PC-9 (cell line): ENCODE data around the gene HMG20A. TPM values are rescaled to one million over a fixed set of nuclear protein-coding genes. Genes with fewer than 3 reads are reported as not detected.

Experiments
- BruUV-seq: library from RNA; stranded (reverse); fragments of 400-500 nt; replicated peaks from 2 replicates; lab custom pipeline; 2021; lab: Mats Ljungman, UMichigan
- CTCF ChIA-PET: fragments of 300-600 bp; sonication (Branson Sonifier 250); formaldehyde crosslinking; loops from one replicate; lab custom pipeline; 2022; ENCODE audit warnings: antibody characterized with exemption; lab: Charles Lee
- POLR2A ChIA-PET: fragments of 300-600 bp; sonication (Branson Sonifier 250); formaldehyde crosslinking; loops from one replicate; lab custom pipeline; 2022; ENCODE audit warnings: antibody characterized with exemption; ENCODE audit not compliant: unreplicated experiment; lab: Charles Lee
- DNase-seq, 2 experiments: peaks; one replicate each; pipeline versions ENCODE4 v3.0.0 to v3.0.0-alpha.2; 2015 to 2022; ENCODE audit warnings: mixed read lengths in 1 of 2
- H2AFZ ChIP-seq: fragments of 200-600 bp; sonication (generic); 2 replicates; pipeline ENCODE4 v1.8.1; 2017; ENCODE audit warnings: antibody characterized with exemption
- H3F3A ChIP-seq: fragments of 200-600 bp; sonication (generic); 2 replicates; pipeline ENCODE4 v1.8.1; 2017; ENCODE audit warnings: antibody characterized with exemption, mild to moderate bottlenecking, low read depth; ENCODE audit not compliant: insufficient read depth
- H3K27ac ChIP-seq: fragments of 200-600 bp; sonication (generic); 2 replicates; pipeline ENCODE4 v1.6.1; 2016; ENCODE audit warnings: mixed run types
- H3K27me3 ChIP-seq: fragments of 200-600 bp; sonication (generic); 2 replicates; pipeline ENCODE4 v1.6.1; 2016; ENCODE audit warnings: low read depth, mixed run types; ENCODE audit not compliant: insufficient read depth
- H3K36me3 ChIP-seq: fragments of 200-600 bp; sonication (generic); 2 replicates; pipeline ENCODE4 v1.6.1; 2016; ENCODE audit warnings: low read depth, mixed run types
- H3K4me1 ChIP-seq: fragments of 200-600 bp; sonication (generic); replicated peaks from 2 replicates; pipeline ENCODE4 v1.6.1; 2016; ENCODE audit warnings: mixed run types; ENCODE audit not compliant: insufficient read depth
- H3K4me2 ChIP-seq: fragments of 200-600 bp; sonication (generic); 2 replicates; pipeline ENCODE4 v1.6.1; 2017; ENCODE audit warnings: mixed run types
- H3K4me3 ChIP-seq: fragments of 200-600 bp; sonication (generic); 2 replicates; pipeline ENCODE4 v1.6.1; 2016; ENCODE audit warnings: mixed run types
- H3K79me2 ChIP-seq: fragments of 200-600 bp; sonication (generic); 2 replicates; pipeline ENCODE4 v1.6.1; 2017; ENCODE audit warnings: low read depth, mixed run types
- H3K9me2 ChIP-seq: fragments of 200-600 bp; sonication (generic); 2 replicates; pipeline ENCODE4 v1.8.1; 2017; ENCODE audit warnings: mild to moderate bottlenecking; ENCODE audit not compliant: insufficient read depth
- H3K9me3 ChIP-seq: fragments of 200-600 bp; sonication (generic); 2 replicates; pipeline ENCODE4 v1.8.1; 2016; ENCODE audit warnings: low read depth; ENCODE audit not compliant: insufficient read depth
- H4K20me1 ChIP-seq: fragments of 200-600 bp; sonication (generic); 2 replicates; pipeline ENCODE4 v1.8.1; 2017; ENCODE audit not compliant: insufficient read depth
- CTCF ChIP-seq: fragments of 200-600 bp; sonication (generic); conservative IDR thresholded peaks from 2 replicates; pipeline ENCODE4 v1.6.1; 2017; ENCODE audit warnings: mixed run types, antibody characterized with exemption, mild to moderate bottlenecking, moderate library complexity
- EZH2 ChIP-seq: fragments of 200-600 bp; sonication (generic); IDR thresholded peaks from 2 replicates; pipeline ENCODE4 v1.8.0; 2017; ENCODE audit warnings: antibody characterized with exemption, low read depth
- intact Hi-C: fragments of 100-400 bp; cut with micrococcal nuclease; formaldehyde crosslinking; loops from one replicate; pipeline ENCODE4 v1.10.0; 2022; ENCODE audit not compliant: unreplicated experiment
- total RNA-seq: library from RNA; stranded (reverse); gene quantifications from 2 replicates; pipeline ENCODE4 v1.2.3, GENCODE V29; 2021

Gene HMG20A
- total RNA-seq, 1 experiment from 2014 or later: 33.4 TPM

- Histone ChIP-seq H2AFZ (no peak overlapping the region), H3K36me3 (peaks cover 12% of the 10 kb centered on the region), H4K20me1 (no peaks in the 10 kb centered on the region), H3F3A (no peaks in the 10 kb centered on the region; the same call in 1 of the 2 replicates), H3K27me3 (no peaks in the 10 kb centered on the region), H3K4me3 (no peak overlapping the region), H3K9me2 (no peaks in the 10 kb centered on the region), H3K4me2 (no peak overlapping the region), H3K27ac (no peak overlapping the region), H3K4me1 (no peaks in the 10 kb centered on the region), H3K79me2 (no peaks in the 10 kb centered on the region), H3K9me3 (no peaks in the 10 kb centered on the region)
- CTCF ChIA-PET: no interaction called here
- POLR2A ChIA-PET: no interaction called here
- no TSS peak for BruUV-seq
- intact Hi-C loops: no loop called here
- TF ChIP-seq EZH2: no peak
- no peak for TF ChIP-seq CTCF
- no peak for DNase-seq
Observed at GRCh38 chr15:77475001-77475400, 54.3 kb downstream of the HMG20A start.

- Histone ChIP-seq H3K9me2 (no peaks in the 10 kb centered on the region), H3K27ac (no peak overlapping the region), H3K4me1 (no peaks in the 10 kb centered on the region), H3F3A (no peaks in the 10 kb centered on the region), H4K20me1 (no peaks in the 10 kb centered on the region), H3K4me2 (no peak overlapping the region), H3K36me3 (peaks cover 12% of the 10 kb centered on the region), H3K4me3 (no peak overlapping the region), H2AFZ (no peak overlapping the region), H3K27me3 (no peaks in the 10 kb centered on the region), H3K9me3 (no peaks in the 10 kb centered on the region), H3K79me2 (no peaks in the 10 kb centered on the region)
- ChIA-PET POLR2A (no interaction called here), CTCF (no interaction called here)
- intact Hi-C loops: no loop called here
- no TSS peak for BruUV-seq
- no peak for DNase-seq
- TF ChIP-seq EZH2: no peak
- no peak for TF ChIP-seq CTCF
Observed at GRCh38 chr15:77475898-77476297, 55.2 kb downstream of the HMG20A start.

GRCh38 chr15:77476995-77477394 lies 56.3 kb downstream of the HMG20A start:
- no peaks in the 10 kb centered on the region for H3K9me3 ChIP-seq
- no peak overlapping the region for H2AFZ ChIP-seq
- no peaks in the 10 kb centered on the region for H3K79me2 ChIP-seq
- ChIA-PET POLR2A (interaction anchor here (0.6 kb wide), 1 partner anchor 193 kb away, joined by 16 read pairs; no protein-coding TSS in a partner anchor), CTCF (no interaction called here)
- H3K4me1 ChIP-seq: no peaks in the 10 kb centered on the region
- no peak for DNase-seq
- no peak overlapping the region for H3K4me3 ChIP-seq
- TF ChIP-seq CTCF (no peak), EZH2 (no peak)
- no peak overlapping the region for H3K4me2 ChIP-seq
- BruUV-seq: no TSS peak
- intact Hi-C loops: no loop called here
- no peaks in the 10 kb centered on the region for H3K9me2 ChIP-seq
- peaks cover 12% of the 10 kb centered on the region for H3K36me3 ChIP-seq
- no peaks in the 10 kb centered on the region for H3F3A ChIP-seq
- no peaks in the 10 kb centered on the region for H4K20me1 ChIP-seq
- H3K27me3 ChIP-seq: no peaks in the 10 kb centered on the region
- no peak overlapping the region for H3K27ac ChIP-seq
